Endothelial cell of umbilical vein (primary cell): Measurements from ENCODE around the gene NUDC.

Source experiments
- CTCF ChIP-seq, 2 donors: IDR thresholded peaks; 1 replicate in 1 of 2; 2 replicates in 1 of 2; pipeline ENCODE4 v1.5.1; 2011; ENCODE audit warnings: low read length in 2 of 2, mild to moderate bottlenecking in 2 of 2, moderate library complexity in 2 of 2, control low read depth in 1 of 2, inconsistent platforms in 1 of 2, low read depth in 1 of 2; ENCODE audit not compliant: insufficient read depth in 1 of 2; ENCODE audit errors: extremely low read depth in 1 of 2
- FOS ChIP-seq: IDR thresholded peaks from 2 replicates; pipeline ENCODE4 v1.6.1; 2011; ENCODE audit warnings: mild to moderate bottlenecking, low read length, moderate library complexity, borderline replicate concordance; ENCODE audit not compliant: insufficient read depth
- POLR2A ChIP-seq: IDR thresholded peaks from 2 replicates; pipeline ENCODE4 v1.6.1; 2012; ENCODE audit warnings: low read depth, mild to moderate bottlenecking, control low read depth, low read length

DNA sequence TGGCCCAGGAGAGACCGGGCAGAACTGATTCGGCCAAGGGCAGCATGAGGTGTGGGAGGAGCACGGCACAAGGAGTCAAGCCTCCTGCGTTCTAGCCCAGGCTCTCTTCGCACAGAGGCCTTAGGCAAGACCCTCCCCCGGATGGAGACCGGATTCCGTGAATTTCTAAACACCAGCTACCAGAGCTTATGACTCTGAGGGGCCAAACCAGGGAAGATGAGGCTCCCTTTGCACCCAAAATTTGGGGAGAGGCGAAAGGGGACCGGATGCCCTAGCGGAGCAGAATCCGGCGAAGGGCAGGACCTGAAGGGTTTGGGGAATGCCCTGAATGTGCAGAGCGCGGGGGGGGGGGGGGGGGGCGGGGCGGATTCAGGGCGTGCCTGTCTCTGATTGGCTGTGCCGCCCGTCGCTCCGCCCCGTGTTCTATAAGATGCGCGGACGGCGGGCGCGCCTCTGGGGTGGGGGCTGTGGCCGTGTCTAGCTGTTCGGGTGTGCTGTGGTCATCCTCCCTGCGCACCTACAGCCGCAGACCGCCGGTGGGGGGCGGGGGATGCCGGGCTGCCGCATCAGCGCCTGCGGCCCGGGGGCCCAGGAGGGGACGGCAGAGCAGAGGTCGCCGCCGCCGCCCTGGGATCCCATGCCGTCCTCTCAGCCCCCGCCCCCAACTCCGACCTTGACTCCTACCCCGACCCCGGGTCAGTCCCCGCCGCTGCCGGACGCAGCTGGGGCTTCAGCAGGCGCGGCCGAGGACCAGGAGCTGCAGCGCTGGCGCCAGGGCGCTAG lies 71.9 kb downstream of the NUDC start, which contains the start of gene TRNP1:
- TF ChIP-seq POLR2A, result peak; percentile 89
- no peak for TF ChIP-seq CTCF (IDR thresholded peaks at IDR 0.05; ENCODE audit: extremely low read depth in 1 of 2, insufficient read depth in 1 of 2, low read depth in 1 of 2, low read length in 2 of 2)
- TF ChIP-seq FOS, result no peak
